ENCODE data around the gene ACADM.

DNA sequence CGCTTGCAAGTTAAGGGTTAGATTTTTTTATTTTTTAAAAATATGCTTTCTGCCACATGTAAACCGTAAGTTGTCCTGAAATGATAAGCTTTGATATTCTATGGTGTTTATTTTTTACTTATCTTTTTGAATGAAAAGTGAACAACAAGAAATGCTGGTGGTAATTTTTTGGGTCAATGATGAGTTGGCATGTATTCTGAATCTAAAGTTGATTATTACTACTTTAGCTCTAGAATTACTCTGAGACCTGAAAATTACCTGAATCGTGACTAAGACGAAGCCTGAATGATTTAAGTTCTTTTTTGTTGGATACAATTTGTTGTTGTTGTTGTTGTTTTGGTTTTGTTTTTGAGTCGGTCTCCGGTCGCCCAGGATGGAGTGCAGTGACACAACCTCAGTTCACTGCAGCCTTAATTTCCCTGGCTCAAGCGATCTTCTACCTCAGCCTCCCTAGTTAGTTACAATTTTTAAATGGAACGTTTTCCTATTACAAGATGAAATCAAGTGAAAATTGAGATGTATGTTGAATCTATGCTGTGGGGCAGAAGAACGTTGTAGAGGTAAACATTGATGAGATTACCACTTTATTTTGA lies 62.5 kb downstream of the ACADM start:
- TF ChIP-seq, protein P1, sequence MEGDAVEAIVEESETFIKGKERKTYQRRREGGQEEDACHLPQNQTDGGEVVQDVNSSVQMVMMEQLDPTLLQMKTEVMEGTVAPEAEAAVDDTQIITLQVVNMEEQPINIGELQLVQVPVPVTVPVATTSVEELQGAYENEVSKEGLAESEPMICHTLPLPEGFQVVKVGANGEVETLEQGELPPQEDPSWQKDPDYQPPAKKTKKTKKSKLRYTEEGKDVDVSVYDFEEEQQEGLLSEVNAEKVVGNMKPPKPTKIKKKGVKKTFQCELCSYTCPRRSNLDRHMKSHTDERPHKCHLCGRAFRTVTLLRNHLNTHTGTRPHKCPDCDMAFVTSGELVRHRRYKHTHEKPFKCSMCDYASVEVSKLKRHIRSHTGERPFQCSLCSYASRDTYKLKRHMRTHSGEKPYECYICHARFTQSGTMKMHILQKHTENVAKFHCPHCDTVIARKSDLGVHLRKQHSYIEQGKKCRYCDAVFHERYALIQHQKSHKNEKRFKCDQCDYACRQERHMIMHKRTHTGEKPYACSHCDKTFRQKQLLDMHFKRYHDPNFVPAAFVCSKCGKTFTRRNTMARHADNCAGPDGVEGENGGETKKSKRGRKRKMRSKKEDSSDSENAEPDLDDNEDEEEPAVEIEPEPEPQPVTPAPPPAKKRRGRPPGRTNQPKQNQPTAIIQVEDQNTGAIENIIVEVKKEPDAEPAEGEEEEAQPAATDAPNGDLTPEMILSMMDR (IDR thresholded peaks at IDR 0.05): no peak
- TF ChIP-seq EP300 (IDR thresholded peaks at IDR 0.05): no peak
